ENCODE measurements around the gene MAP2. TPM values are rescaled to one million over a fixed set of nuclear protein-coding genes. Genes with fewer than 3 reads are reported as not detected.

The MAP2 gene
- total RNA-seq, 1 donor from 2014 or later = 1.9 TPM

GRCh38 chr2:209383212-209383611 lies 40.6 kb upstream of the MAP2 start:
- ATAC-seq (ENCODE audit: low read depth) (no peak), DNase-seq (no peak)
- Mint-ChIP-seq H3K27me3 (peaks cover 21% of the 10 kb centered on the region), H3K4me1 (peaks cover 9% of the 10 kb centered on the region), H3K9me3 (peaks cover 13% of the 10 kb centered on the region), H3K4me3 (no peak overlapping the region), H3K27ac (no peak overlapping the region), H3K36me3 (ENCODE audit: low read depth) (no peaks in the 10 kb centered on the region)
- POLR2A ChIA-PET = no interaction called here
- intact Hi-C loops (cut with micrococcal nuclease) = no loop called here
- TF ChIP-seq, protein P1, sequence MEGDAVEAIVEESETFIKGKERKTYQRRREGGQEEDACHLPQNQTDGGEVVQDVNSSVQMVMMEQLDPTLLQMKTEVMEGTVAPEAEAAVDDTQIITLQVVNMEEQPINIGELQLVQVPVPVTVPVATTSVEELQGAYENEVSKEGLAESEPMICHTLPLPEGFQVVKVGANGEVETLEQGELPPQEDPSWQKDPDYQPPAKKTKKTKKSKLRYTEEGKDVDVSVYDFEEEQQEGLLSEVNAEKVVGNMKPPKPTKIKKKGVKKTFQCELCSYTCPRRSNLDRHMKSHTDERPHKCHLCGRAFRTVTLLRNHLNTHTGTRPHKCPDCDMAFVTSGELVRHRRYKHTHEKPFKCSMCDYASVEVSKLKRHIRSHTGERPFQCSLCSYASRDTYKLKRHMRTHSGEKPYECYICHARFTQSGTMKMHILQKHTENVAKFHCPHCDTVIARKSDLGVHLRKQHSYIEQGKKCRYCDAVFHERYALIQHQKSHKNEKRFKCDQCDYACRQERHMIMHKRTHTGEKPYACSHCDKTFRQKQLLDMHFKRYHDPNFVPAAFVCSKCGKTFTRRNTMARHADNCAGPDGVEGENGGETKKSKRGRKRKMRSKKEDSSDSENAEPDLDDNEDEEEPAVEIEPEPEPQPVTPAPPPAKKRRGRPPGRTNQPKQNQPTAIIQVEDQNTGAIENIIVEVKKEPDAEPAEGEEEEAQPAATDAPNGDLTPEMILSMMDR (IDR thresholded peaks at IDR 0.05) = no peak
- CTCF ChIA-PET = interaction anchor here (1.5 kb wide), 1 partner anchor 48 kb away, joined by 4 read pairs; no protein-coding TSS in a partner anchor

DNA sequence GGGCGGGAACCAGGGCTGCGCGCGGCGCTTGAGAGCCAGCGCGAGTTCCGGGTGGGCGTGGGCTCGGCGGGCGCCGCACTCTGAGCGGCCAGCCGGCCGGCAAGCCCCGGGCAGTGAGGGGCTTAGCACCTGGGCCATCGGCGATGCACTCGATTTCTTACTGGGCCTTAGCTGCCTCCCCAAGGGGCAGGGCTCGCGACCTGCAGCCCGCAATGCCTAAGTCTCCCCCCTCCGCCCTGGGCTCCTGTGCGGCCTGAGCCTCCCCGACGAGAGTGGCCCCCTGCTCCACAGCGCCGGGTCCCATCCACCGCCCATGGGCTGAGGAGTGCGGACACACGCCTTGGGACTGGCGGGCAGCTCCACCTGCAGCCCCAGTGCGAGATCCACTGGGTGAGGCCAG lies 36.5 kb upstream of the MAP2 start:
- Mint-ChIP-seq H3K9me3 (peaks cover 3% of the 10 kb centered on the region), H3K4me3 (no peak overlapping the region), H3K27ac (no peak overlapping the region), H3K36me3 (ENCODE audit: low read depth) (no peaks in the 10 kb centered on the region), H3K27me3 (peaks cover 26% of the 10 kb centered on the region), H3K4me1 (no peaks in the 10 kb centered on the region)
- TF ChIP-seq, protein P1 (IDR thresholded peaks at IDR 0.05) = no peak
- intact Hi-C loops (cut with micrococcal nuclease) = no loop called here
- no peak for ATAC-seq (ENCODE audit: low read depth)
- no peak for DNase-seq
- ChIA-PET CTCF (no interaction called here), POLR2A (no interaction called here)

- no peak overlapping the region for H3K27ac Mint-ChIP-seq
- no peaks in the 10 kb centered on the region for H3K4me1 Mint-ChIP-seq
- DNase-seq (no peak), ATAC-seq (ENCODE audit: low read depth) (no peak)
- no peak overlapping the region for H3K4me3 Mint-ChIP-seq
- TF ChIP-seq, protein P1 (IDR thresholded peaks at IDR 0.05) = no peak
- intact Hi-C loops (cut with micrococcal nuclease) = no loop called here
- H3K9me3 Mint-ChIP-seq = no peaks in the 10 kb centered on the region
- H3K27me3 Mint-ChIP-seq = peaks cover 19% of the 10 kb centered on the region
- no peaks in the 10 kb centered on the region for H3K36me3 Mint-ChIP-seq (ENCODE audit: low read depth)
- CTCF ChIA-PET = no interaction called here
- POLR2A ChIA-PET = no interaction called here
Measured at GRCh38 chr2:209388446-209389037, 35.3 kb upstream of the MAP2 start.

GRCh38 chr2:209389171-209389618 lies 34.7 kb upstream of the MAP2 start:
- ChIA-PET CTCF (no interaction called here), POLR2A (no interaction called here)
- Mint-ChIP-seq H3K36me3 (ENCODE audit: low read depth) (no peaks in the 10 kb centered on the region), H3K27ac (no peak overlapping the region), H3K4me3 (no peak overlapping the region), H3K27me3 (peaks cover 19% of the 10 kb centered on the region), H3K9me3 (no peaks in the 10 kb centered on the region), H3K4me1 (no peaks in the 10 kb centered on the region)
- intact Hi-C loops (cut with micrococcal nuclease) = no loop called here
- TF ChIP-seq, protein P1 (IDR thresholded peaks at IDR 0.05) = no peak
- DNase-seq (no peak), ATAC-seq (ENCODE audit: low read depth) (no peak)

DNA sequence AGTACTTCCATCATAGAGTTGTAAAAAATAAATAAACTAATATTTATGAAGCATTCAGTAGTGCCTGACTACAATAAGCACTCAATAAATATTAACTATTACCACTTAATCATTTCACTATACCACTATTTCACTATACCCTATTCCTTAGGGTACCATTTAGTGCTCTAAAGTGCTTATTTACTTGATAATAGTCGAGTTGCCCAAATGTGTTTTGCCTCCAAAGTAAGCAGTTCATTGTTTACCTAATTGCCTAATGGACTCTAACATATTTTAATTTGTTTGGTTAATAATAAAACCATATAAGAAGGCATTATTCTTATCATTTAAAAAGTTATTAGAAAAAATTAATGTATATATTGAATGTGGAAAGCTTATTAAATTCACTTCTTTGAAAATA lies 33.0 kb upstream of the MAP2 start:
- intact Hi-C loops (cut with micrococcal nuclease) = no loop called here
- H3K4me3 Mint-ChIP-seq = no peak overlapping the region
- TF ChIP-seq, protein P1 (IDR thresholded peaks at IDR 0.05) = no peak
- H3K27me3 Mint-ChIP-seq = peaks cover 23% of the 10 kb centered on the region
- no peaks in the 10 kb centered on the region for H3K36me3 Mint-ChIP-seq (ENCODE audit: low read depth)
- H3K27ac Mint-ChIP-seq = no peak overlapping the region
- POLR2A ChIA-PET = no interaction called here
- no peaks in the 10 kb centered on the region for H3K9me3 Mint-ChIP-seq
- CTCF ChIA-PET = no interaction called here
- no peak for ATAC-seq (ENCODE audit: low read depth)
- no peaks in the 10 kb centered on the region for H3K4me1 Mint-ChIP-seq
- DNase-seq = no peak
